T-cell (primary cell): ENCODE data around the gene SLBP. TPM values are rescaled to one million over a fixed set of nuclear protein-coding genes. Genes with fewer than 3 reads are reported as not detected.
"Not testable (repeated sequence)": the region's sequence is repeated elsewhere in the genome, so short reads cannot be mapped to it uniquely, and the experiment has no call there.

Experiments
- ATAC-seq, 4 experiments: fragments of 200-7000 bp in 3 of 4; fragments of 150-1000 bp in 1 of 4; cut with Tn5 transposase; replicated peaks in 1 of 4; 1 replicate in 3 of 4; 2 replicates in 1 of 4; pipeline ENCODE4 v1.10.0; 2021; ENCODE audit warnings: moderate library complexity in 3 of 4, mild to moderate bottlenecking in 2 of 4, moderate number of reproducible peaks in 1 of 4
- CTCF ChIA-PET, 2 donors: fragments of 300-600 bp; sonication (Branson Sonifier 250); formaldehyde crosslinking; loops; one replicate each; lab custom pipeline; 2022; ENCODE audit warnings: antibody characterized with exemption in 2 of 2; lab: Charles Lee
- POLR2A ChIA-PET, 2 donors: fragments of 300-600 bp; sonication (Branson Sonifier 250); formaldehyde crosslinking; loops; one replicate each; lab custom pipeline; 2022; ENCODE audit warnings: antibody characterized with exemption in 2 of 2; lab: Charles Lee
- DNase-seq, 35 experiments: peaks; one replicate each; pipeline versions ENCODE4 v3.0.0 to v3.0.0-alpha.2; 2013 to 2023
- H3K27ac ChIP-seq: one replicate; pipeline ENCODE4 v1.5.1; 2013; ENCODE audit warnings: low read length
- H3K27me3 ChIP-seq, 2 experiments: replicated peaks in 1 of 2; 1 replicate in 1 of 2; 2 replicates in 1 of 2; pipeline versions ENCODE4 v1.6.1 to v1.7.0; 2013; ENCODE audit warnings: low read length in 1 of 2, mixed read lengths in 1 of 2; ENCODE audit not compliant: control insufficient read depth in 2 of 2, insufficient read depth in 2 of 2; ENCODE audit errors: extremely low read depth in 1 of 2
- H3K36me3 ChIP-seq, 2 donors: 1 replicate in 1 of 2; 2 replicates in 1 of 2; pipeline versions ENCODE4 v1.6.1 to v1.7.0; 2013; ENCODE audit warnings: low read length in 1 of 2; ENCODE audit not compliant: control insufficient read depth in 2 of 2, insufficient read depth in 1 of 2; ENCODE audit errors: extremely low read depth in 1 of 2
- H3K4me1 ChIP-seq, 2 experiments: 1 replicate in 1 of 2; 2 replicates in 1 of 2; pipeline versions ENCODE4 v1.6.1 to v1.7.0; 2013; ENCODE audit warnings: low read length in 2 of 2, mixed read lengths in 1 of 2; ENCODE audit not compliant: insufficient read depth in 2 of 2, control insufficient read depth in 1 of 2; ENCODE audit errors: extremely low read depth in 1 of 2
- H3K4me3 ChIP-seq, 2 donors: 1 replicate in 1 of 2; 2 replicates in 1 of 2; pipeline versions ENCODE4 v1.5.1 to v1.7.0; 2013; ENCODE audit warnings: mild to moderate bottlenecking in 2 of 2, low read length in 1 of 2, moderate library complexity in 1 of 2; ENCODE audit not compliant: control insufficient read depth in 1 of 2; ENCODE audit errors: extremely low read depth in 1 of 2
- H3K9me3 ChIP-seq: 2 replicates; pipeline ENCODE4 v1.7.0; 2013
- H3K27ac Mint-ChIP-seq, 2 donors: one replicate each; pipeline ENCODE4 v1.8.0; 2020 to 2021; ENCODE audit warnings: mild to moderate bottlenecking in 2 of 2, mixed read lengths in 2 of 2
- H3K27me3 Mint-ChIP-seq, 2 donors: one replicate each; pipeline ENCODE4 v1.8.0; 2021 to 2022; ENCODE audit warnings: mixed read lengths in 2 of 2
- H3K36me3 Mint-ChIP-seq: one replicate; pipeline ENCODE4 v1.8.0; 2021; ENCODE audit warnings: mixed read lengths
- H3K4me1 Mint-ChIP-seq, 3 donors: one replicate each; pipeline ENCODE4 v1.8.0; 2020 to 2022; ENCODE audit warnings: mixed read lengths in 3 of 3, mild to moderate bottlenecking in 1 of 3
- H3K4me3 Mint-ChIP-seq, 3 donors: one replicate each; pipeline ENCODE4 v1.8.0; 2020 to 2022; ENCODE audit warnings: mild to moderate bottlenecking in 3 of 3, mixed read lengths in 3 of 3, moderate library complexity in 3 of 3
- H3K9me3 Mint-ChIP-seq, 3 donors: one replicate each; pipeline ENCODE4 v1.8.0; 2020 to 2022; ENCODE audit warnings: mixed read lengths in 3 of 3
- WGBS: methylation state at CpG from one replicate; pipeline ENCODE4 v1.1.5; 2013; ENCODE audit warnings: missing lambda C conversion rate; ENCODE audit not compliant: insufficient coverage; 5-methylcytosine and 5-hydroxymethylcytosine counted together
- total RNA-seq, 35 experiments: library from RNA in 6 of 35; stranded (reverse) in 6 of 35; fragments of 120-200 nt in 1 of 35; gene quantifications; one replicate each; pipeline versions ENCODE4 v1.2.1 to v1.2.4 and lab custom pipeline; 2013 to 2026

The SLBP gene
- total RNA-seq, 5 donors from 2014 or later (not counting 1 experiment from before 2014, with no cell fraction given) = 30.1 to 42.3 (median 36.1) TPM

DNA sequence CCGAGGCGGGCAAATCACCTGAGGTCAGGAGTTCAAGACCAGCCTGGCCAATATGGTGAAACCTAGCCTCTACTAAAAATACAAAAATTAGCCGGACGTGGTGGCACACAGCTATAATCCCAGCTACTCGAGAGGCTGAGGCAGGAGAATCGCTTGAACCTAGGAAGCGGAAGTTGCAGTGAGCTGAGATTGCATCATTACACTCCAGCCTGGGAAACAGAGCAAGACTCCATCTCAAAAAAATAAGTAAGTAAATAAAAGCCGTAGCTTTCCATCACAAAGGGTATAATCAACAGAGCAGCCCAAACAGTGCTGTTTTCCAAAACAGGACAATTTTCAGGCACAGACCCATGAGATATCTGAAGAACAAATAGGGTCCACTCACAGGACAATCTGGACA lies 10.4 kb downstream of the SLBP start:
- 86% methylated on average over 4 of the region's 8 CpGs for WGBS
- Mint-ChIP-seq H3K4me1 (peaks cover 13 to 34% (median 30%) of the 10 kb centered on the region in 3 donors), H3K36me3 (peaks cover 31% of the 10 kb centered on the region)
- ATAC-seq, H3K27ac ChIP-seq, H3K27me3 Mint-ChIP-seq, H3K27me3 ChIP-seq, POLR2A ChIA-PET, H3K9me3 Mint-ChIP-seq, H3K4me3 ChIP-seq, H3K4me1 ChIP-seq, H3K27ac Mint-ChIP-seq, H3K9me3 ChIP-seq, DNase-seq, H3K4me3 Mint-ChIP-seq: not testable (repeated sequence)
- CTCF ChIA-PET = interaction anchor here (1.3 to 1.6 kb wide), 2 partner anchors 8 to 9 kb away, joined by 4 to 5 read pairs; no protein-coding TSS in a partner anchor
- peaks cover 5 to 68% of the 10 kb centered on the region in 2 donors for H3K36me3 ChIP-seq

- Mint-ChIP-seq H3K27me3 (no peaks in the 10 kb centered on the region), H3K27ac (no peak overlapping the region), H3K36me3 (peaks cover 35% of the 10 kb centered on the region), H3K4me1 (peaks cover 0 to 7% (median 4%) of the 10 kb centered on the region in 3 donors), H3K4me3 (no peak overlapping the region), H3K9me3 (no peaks in the 10 kb centered on the region)
- H3K4me3 ChIP-seq = no peak overlapping the region
- ChIA-PET POLR2A (interaction anchor here in 1 of 2 donors (0.6 kb wide), 1 partner anchor 86 kb away, joined by 3 read pairs; no protein-coding TSS in a partner anchor), CTCF (interaction anchor here (0.8 to 1.4 kb wide), 3 partner anchors 29 to 30 kb away, joined by 3 to 10 read pairs (median 4); no protein-coding TSS in a partner anchor)
- no peaks in the 10 kb centered on the region for H3K9me3 ChIP-seq
- DNase-seq (no peak), ATAC-seq (no peak)
- peaks cover 8 to 77% of the 10 kb centered on the region in 2 donors for H3K36me3 ChIP-seq
- H3K27me3 ChIP-seq = no peaks in the 10 kb centered on the region
- 85% methylated on average over 2 of the region's 5 CpGs for WGBS
- no peaks in the 10 kb centered on the region for H3K4me1 ChIP-seq
- H3K27ac ChIP-seq = no peak overlapping the region
Measured at GRCh38 chr4:1695913-1696312, 16.2 kb downstream of the SLBP start.

DNA sequence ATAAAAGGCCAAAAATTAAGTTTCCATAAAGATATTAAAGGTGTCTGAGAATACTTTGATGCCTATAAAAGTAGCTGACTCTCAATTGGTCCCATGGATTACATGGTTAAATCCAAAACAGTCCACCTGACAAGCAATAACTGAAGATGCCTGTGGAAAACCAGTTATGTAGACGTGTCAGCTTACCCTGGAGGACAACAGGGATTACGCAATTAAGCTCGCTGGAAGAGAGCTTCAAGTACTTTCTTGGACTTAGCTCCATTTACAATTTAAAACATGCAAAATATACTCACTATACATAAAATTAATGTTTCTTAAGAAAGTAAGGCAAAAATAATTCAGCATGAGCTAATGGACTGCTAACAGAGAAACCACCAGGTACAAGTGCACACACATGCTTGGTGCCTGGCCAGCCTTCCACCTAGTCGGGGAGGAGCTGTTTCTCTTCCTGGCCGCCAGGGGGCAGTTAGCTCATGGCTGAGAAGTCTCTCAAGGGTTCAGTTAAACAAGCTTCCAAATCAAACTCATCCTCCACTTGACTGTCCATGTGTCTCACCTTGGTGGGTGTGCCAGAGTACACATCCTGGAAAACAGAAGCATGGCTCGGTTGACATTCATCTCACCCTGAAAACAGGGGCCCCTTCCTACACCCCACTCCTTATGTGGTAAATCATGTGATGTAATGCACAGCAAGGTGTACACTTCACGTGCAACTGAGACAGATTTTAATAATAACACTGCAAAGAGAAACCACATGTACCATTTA lies 18.8 kb downstream of the SLBP start:
- H3K36me3 Mint-ChIP-seq = peaks cover 27% of the 10 kb centered on the region
- ChIA-PET CTCF (interaction anchor here (0.6 to 2.4 kb wide), 26 partner anchors 8 to 953 kb away, joined by 3 to 75 read pairs (median 4); partner anchors contain the start of genes FAM53A (in 1 of the 2), SLBP (in 1 of the 2), TACC3 (in 1 of the 2) and TMEM129 (in 1 of the 2)), POLR2A (interaction anchor here in 1 of 2 donors (0.7 to 1.2 kb wide), 2 partner anchors 19 to 205 kb away, joined by 4 read pairs; partner anchors contain the start of gene SLBP)
- Histone ChIP-seq H3K4me1 (no peaks in the 10 kb centered on the region), H3K36me3 (peaks cover 10 to 63% of the 10 kb centered on the region in 2 donors), H3K27me3 (no peaks in the 10 kb centered on the region), H3K4me3 (no peak overlapping the region), H3K9me3 (no peaks in the 10 kb centered on the region), H3K27ac (peak overlapping the region; percentile 30)
- peak; percentile 58 to 90 (median 74) for DNase-seq
- H3K27ac Mint-ChIP-seq = peak overlapping the region; percentile 52 to 83
- ATAC-seq = peak; percentile 89 to 97 (median 95)
- no peaks in the 10 kb centered on the region for H3K27me3 Mint-ChIP-seq
- H3K9me3 Mint-ChIP-seq = no peaks in the 10 kb centered on the region
- peaks cover 0 to 4% (median 4%) of the 10 kb centered on the region in 3 donors for H3K4me1 Mint-ChIP-seq
- WGBS = 60% methylated on average over 1 of the region's 7 CpGs
- H3K4me3 Mint-ChIP-seq = no peak overlapping the region

DNA sequence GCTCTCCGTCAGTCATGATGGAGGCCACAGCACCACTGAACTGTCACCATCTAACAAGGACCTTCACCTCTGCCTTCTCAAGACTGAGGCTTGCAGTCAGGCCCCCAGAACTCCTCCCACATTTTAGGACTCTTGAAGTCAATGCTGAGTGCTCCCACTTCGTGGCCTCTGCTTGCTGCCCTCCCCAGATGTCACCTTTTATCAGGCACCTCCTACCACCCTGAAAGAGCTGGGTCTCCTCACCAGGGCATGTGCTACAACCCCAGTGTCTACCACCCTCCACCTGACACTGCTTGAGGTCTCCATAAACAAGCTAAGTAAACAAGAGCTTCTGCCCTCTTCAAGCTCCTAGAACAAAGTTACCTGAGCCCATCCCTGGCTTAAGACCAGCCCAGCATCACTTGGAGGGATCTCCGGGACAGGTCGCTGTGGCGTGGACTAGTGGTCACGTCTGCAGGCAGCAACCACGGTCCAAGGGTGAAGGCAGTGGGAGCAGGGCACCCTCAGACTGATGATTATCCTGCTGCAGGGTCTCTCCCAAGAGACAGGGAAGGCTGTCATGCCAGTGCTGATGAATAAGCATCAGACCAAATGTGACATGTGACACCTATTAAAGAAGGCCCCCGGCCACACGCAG lies 20.3 kb downstream of the SLBP start:
- Histone ChIP-seq H3K4me1 (no peaks in the 10 kb centered on the region), H3K9me3 (no peaks in the 10 kb centered on the region), H3K4me3 (no peak overlapping the region), H3K27me3 (no peaks in the 10 kb centered on the region), H3K36me3 (peaks cover 10 to 53% of the 10 kb centered on the region in 2 donors), H3K27ac (no peak overlapping the region)
- no peak overlapping the region for H3K4me3 Mint-ChIP-seq
- ChIA-PET POLR2A (no interaction called here), CTCF (interaction anchor here (0.7 to 1.6 kb wide), 2 partner anchors 36 to 85 kb away, joined by 3 to 4 read pairs; no protein-coding TSS in a partner anchor)
- H3K27me3 Mint-ChIP-seq = no peaks in the 10 kb centered on the region
- ATAC-seq (no peak), DNase-seq (no peak)
- no peak overlapping the region for H3K27ac Mint-ChIP-seq
- H3K9me3 Mint-ChIP-seq = no peaks in the 10 kb centered on the region
- peaks cover 0 to 4% (median 4%) of the 10 kb centered on the region in 3 donors for H3K4me1 Mint-ChIP-seq
- 95% methylated on average over 9 of the region's 9 CpGs for WGBS
- H3K36me3 Mint-ChIP-seq = peaks cover 27% of the 10 kb centered on the region

GRCh38 chr4:1690698-1691097 lies 21.4 kb downstream of the SLBP start:
- CTCF ChIA-PET = interaction anchor here in 1 of 2 donors (0.7 kb wide), 1 partner anchor 335 kb away, joined by 5 read pairs; no protein-coding TSS in a partner anchor
- no peak overlapping the region for H3K27ac Mint-ChIP-seq
- POLR2A ChIA-PET = no interaction called here
- no peak overlapping the region for H3K27ac ChIP-seq
- no peaks in the 10 kb centered on the region for H3K4me1 ChIP-seq
- ATAC-seq (no peak), DNase-seq (no peak)
- peaks cover 0 to 4% (median 4%) of the 10 kb centered on the region in 3 donors for H3K4me1 Mint-ChIP-seq
- H3K9me3 Mint-ChIP-seq = no peaks in the 10 kb centered on the region
- H3K36me3 Mint-ChIP-seq = peaks cover 23% of the 10 kb centered on the region
- H3K9me3 ChIP-seq = no peaks in the 10 kb centered on the region
- WGBS = 90% methylated on average over 3 of the region's 3 CpGs
- no peaks in the 10 kb centered on the region for H3K27me3 Mint-ChIP-seq
- no peaks in the 10 kb centered on the region for H3K27me3 ChIP-seq
- H3K4me3 Mint-ChIP-seq = no peak overlapping the region
- H3K36me3 ChIP-seq = peaks cover 5 to 44% of the 10 kb centered on the region in 2 donors
- H3K4me3 ChIP-seq = no peak overlapping the region

DNA sequence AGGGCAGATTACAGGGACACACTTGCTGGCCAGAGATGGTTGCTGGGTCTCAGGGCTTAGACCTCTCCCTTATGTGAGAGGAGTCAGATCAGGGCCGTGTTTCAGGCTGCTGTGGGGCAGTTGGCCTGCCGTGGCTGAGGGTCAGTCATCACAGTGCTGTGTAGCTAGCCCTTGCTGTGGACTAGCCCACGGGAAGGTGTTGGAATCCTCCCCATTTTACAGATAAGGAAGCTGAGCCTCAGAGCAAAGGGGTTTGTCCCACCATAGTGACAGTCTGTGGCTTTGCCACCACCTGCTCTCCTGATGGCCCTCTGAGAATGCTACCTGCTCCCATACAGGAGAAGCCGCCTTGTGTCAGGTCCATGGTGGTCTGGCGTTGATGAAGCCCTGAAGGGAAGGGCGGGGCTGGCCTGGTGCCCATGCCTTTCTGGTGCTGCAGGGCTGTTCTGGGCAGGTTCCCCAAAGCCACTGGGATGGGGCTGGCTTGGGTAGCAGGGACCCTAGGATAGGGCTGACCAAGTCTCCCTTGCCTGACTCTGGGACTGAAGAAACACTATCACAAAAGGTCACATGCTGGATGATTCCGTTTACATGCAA lies 25.6 kb downstream of the SLBP start:
- Mint-ChIP-seq H3K27me3 (no peaks in the 10 kb centered on the region), H3K4me3 (peak overlapping the region in 1 of 3 donors; percentile 11), H3K36me3 (peaks cover 3% of the 10 kb centered on the region), H3K27ac (peak overlapping the region in 1 of 2 donors; percentile 71), H3K4me1 (peaks cover 10 to 13% (median 13%) of the 10 kb centered on the region in 3 donors), H3K9me3 (no peaks in the 10 kb centered on the region)
- ChIA-PET CTCF (no interaction called here), POLR2A (interaction anchor here in 1 of 2 donors (0.6 kb wide), 1 partner anchor 430 kb away, joined by 3 read pairs; no protein-coding TSS in a partner anchor)
- Histone ChIP-seq H3K4me3 (no peak overlapping the region), H3K27ac (no peak overlapping the region), H3K9me3 (no peaks in the 10 kb centered on the region), H3K36me3 (peaks cover 5 to 11% of the 10 kb centered on the region in 2 donors), H3K27me3 (no peaks in the 10 kb centered on the region), H3K4me1 (peaks cover 9 to 13% of the 10 kb centered on the region in 2 experiments)
- 91% methylated on average over 4 of the region's 7 CpGs for WGBS
- ATAC-seq (no peak), DNase-seq (no peak)
